Hypothalamus (tissue), 51 donors: ENCODE measurements around the gene LSM2.
"Not testable (repeated sequence)": the region's sequence is repeated elsewhere in the genome, so short reads cannot be mapped to it uniquely, and the experiment has no call there.

Experiments
- DNase-seq, 51 donors: peaks; one replicate each; lab custom pipeline; 2025; lab: John Stamatoyannopoulos, UW

The LSM2 gene

DNA sequence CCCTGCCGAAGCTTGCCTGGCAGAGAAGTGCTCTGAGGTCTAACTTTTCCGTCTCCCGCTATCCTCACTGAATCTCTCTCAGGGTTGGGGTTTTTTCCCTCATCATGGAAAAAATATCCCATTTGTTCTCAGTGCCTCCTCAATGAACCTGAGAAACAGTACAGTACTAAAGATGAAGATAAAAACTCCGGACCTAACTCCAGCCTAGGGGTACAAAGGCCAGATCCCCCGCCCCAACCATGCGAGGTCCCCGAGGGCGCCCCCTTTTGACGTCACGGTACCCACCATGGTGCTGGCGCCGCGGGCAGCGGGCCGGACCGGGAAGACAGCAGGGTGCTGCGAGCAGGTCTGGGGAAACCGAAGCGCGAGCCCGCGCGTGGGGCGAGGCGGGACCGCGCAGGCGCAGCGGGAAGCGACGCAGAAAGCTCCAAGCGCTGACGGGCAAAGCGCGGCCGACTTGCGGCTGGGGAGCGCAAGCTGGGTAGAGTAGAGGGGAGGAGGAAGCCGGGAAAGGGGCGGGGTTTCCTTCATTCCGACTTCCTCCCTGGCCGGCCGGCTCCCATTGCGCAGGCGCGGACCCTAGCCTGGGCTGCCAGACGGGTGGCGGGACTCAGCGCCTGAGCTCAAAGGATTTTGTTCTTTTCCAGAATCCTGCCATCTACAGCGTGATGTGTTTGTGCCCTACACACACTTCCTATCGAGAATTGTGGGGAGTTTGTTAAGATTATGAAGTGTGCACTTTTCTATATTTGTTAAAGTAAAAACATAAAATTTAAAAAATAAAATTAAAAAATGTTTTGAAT lies at the start of gene LSM2:
Gene LSM2 (minus strand): TSS at position 497 of the 803 bp plus-strand sequence. CDS start 209 bp downstream, at position 288.
- peak in 50 of 51 donors; percentile 71 to 98 (median 95) for DNase-seq

DNA sequence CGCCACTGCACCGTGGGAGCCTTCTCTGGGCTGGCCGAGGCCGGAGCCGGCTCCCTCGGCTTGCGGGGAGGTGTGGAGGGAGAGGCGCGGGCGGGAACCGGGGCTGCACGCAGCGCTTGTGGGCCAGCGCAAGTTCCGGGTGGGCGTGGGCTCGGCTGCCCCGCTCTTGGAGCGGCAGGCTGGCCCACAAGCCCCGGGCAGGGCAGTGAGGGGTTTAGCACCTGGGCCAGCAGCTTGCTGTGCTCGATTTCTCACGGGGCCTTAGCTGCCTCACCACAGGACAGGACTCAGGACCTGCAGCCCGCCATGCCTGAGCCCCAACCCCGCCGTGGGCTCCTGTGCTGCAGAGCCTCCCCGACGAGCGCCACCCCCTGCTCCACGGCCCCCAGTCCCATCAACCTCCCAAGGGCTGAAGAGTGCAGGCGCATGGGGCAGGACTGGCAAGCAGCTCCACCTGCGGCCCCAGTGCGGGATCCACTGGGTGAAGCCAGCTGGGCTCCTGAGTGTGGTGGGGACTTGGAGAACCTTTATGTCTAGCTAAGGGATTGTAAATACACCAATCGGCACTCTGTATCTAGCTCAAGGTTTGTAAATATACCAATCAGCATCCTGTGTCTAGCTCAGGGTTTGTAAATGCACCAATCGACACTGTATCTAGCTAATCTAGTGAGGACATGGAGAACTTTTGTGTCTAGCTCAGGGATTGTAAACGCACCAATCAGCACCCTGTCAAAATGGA lies 45.4 kb upstream of the LSM2 start:
- DNase-seq, result not testable (repeated sequence)

DNA sequence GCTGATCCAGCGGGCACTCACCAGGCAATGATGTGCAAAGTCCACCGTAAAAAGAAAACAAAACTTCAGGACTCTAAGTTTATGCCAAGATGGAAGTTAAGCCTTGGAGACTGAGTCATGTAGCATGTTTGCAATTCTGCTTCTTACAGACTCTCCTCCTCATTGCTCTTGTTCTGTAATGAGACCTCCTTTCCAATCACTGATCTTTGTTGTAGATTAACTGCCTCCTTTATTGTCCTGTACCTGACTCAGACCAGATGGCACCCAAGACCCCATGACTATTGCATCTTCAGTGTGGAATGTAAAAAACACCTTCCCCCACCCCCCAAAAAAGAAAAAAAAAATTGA lies 44.7 kb upstream of the LSM2 start:
- DNase-seq, result no peak

DNA sequence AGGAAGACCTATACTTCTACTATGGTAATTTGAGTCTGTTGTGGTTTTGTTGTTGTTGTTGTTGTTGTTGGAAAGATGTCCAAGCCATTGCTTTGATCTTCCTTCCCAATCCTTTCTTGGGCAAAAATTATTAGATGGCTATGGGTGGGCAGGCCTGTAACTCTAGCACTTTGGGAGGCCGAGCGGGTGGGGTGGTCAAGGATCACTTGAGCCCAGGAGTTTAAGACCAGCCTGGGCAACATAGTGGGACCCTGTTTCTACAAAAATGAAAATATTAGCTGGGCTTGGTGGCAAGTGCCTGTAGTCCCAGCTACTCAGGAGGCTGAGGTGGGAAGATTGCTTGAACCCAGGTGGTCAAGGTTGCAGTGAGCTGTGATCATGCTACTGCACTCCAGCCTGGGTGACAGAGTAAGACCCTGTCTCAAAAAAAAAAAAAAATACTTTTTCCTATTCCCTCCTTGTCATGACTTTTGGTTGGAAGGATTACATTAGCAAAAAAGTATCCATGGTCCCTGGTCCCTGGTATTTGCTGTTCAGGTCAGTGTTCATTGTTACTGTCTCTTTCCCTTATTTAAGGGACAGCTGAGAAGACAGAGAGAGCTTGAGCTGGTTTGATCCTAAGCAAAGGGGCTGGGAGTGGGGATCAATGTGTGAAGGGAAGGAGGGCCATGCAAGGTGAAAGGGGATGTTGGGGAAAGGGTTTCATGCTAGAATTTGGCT lies 44.2 kb upstream of the LSM2 start:
- DNase-seq, result no peak

DNA sequence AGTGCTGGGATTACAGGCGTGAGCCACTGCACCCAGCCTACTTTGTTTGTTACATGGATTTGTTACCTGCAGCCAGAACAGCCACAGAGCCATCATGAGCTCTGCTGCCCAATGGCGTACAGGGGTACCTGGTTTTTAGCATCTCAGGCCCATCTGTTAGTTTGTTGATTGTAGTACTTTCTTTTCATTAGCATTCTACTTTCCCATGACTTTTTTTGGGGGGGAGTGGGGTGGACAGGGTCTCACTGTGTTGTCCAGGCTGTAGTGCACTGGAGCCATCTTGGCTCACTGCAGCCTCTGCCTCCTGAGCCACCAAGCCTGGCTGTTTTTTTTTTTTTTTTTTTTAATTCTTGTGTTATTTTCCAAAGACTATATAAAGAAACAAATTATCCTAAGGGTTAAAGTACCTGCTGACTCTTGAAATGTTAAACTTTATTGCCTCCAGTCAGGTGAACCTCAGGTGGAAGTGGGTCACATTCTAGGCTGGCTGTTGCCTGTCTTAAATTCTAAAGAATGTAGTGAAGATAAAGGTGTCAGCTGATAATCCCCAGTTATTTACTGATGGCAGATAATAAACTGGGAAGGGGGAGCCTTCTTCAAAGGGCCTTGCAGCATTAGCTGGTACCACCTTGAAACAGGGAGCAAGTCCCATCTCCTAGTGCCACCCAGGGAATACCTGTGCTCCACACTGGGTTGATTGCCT lies 40.7 kb upstream of the LSM2 start:
- no peak for DNase-seq

DNA sequence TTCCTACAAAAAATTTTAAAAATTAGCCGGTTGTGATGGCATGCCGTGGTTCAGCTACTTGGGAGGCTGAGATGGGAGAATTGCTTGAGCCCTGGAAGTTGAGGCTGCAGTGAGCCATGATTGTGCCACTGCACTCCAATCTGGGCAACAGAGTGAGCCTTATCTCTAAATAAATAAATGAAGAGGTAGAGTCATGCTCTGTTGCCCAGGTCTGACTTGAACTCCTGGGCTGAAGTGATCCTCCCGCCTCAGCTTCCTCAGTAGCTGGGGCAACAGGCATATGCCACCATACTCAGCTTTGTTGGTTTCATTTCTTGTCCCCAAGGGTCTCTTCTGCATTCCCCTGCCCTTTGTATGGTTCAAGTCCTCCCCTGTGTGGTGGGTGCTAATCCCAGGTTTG lies 37.7 kb upstream of the LSM2 start:
- no peak for DNase-seq

DNA sequence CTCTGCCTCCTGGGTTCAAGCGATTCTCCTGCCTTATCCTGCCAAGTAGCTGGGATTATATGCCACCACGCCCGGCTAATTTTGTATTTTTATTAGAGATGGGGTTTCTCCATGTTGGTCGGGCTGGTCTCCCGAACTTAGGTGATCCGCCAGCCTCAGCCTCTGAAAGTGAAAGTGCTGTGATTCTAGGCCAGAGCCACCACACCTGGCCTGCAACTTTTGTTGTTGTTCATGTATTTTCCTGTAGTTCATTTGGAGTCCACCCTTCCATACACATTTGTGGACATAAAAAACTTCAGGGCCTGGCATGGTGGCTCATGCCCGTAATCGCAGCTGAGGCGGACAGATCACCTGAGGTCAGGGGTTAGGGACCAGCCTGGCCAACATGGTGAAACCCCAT lies 35.3 kb upstream of the LSM2 start:
- no peak for DNase-seq

DNA sequence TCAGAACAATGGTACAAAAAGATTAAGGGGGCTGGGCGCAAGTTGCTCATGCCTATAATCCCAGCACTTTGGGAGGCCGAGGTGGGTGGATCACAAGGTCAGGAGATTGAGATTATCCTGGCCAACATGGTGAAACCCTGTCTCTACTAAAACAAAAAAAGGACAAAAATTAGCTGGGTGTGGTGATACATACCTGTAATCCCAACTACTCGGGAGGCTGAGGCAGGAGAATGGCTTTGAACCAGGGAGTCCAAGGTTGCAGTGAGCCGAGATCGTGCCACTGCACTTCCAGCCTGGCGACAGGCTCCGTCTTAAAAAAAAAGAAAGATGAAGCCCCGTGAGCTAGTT lies 33.0 kb upstream of the LSM2 start:
- DNase-seq, result not testable (repeated sequence)

DNA sequence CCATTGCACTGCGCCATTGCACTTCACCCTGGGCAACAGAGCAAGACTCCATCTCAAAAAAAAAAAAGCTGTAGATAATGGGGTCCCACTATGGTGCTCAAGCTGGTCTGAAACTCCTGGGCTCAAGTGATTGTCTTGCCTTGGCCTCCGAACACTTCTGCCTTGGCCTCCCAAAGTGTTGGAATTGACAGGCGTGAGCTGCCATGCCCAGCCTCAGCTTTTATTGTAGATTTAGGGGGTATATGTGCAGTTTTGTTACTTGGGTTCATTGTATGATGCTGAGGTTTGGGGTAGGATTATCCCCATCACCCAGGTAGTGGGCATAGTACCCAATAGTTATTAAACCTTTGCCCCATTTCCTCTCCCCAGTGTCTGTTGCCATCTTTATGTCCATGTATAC lies 32.2 kb upstream of the LSM2 start:
- no peak for DNase-seq

DNA sequence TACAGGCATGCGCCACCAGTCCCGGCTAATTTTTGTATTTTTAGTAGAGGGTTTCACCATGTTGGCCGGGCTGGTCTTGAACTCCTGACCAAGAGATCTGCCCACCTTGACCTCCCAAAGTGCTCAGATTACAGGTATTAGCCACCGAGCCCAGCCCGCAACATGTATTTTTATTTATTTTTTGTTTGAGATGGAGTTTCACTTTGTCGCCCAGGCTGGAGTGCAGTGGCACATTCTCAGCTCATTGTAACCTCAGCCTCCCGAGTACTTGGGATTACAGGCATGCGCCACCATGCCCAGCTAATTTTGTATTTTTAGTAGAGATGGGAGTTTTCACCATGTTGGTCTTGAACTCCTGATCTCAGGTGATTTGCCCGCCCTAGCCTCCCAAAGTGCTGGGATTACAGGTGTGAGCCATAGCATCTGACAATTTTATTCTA lies 31.4 kb upstream of the LSM2 start:
- not testable (repeated sequence) for DNase-seq

DNA sequence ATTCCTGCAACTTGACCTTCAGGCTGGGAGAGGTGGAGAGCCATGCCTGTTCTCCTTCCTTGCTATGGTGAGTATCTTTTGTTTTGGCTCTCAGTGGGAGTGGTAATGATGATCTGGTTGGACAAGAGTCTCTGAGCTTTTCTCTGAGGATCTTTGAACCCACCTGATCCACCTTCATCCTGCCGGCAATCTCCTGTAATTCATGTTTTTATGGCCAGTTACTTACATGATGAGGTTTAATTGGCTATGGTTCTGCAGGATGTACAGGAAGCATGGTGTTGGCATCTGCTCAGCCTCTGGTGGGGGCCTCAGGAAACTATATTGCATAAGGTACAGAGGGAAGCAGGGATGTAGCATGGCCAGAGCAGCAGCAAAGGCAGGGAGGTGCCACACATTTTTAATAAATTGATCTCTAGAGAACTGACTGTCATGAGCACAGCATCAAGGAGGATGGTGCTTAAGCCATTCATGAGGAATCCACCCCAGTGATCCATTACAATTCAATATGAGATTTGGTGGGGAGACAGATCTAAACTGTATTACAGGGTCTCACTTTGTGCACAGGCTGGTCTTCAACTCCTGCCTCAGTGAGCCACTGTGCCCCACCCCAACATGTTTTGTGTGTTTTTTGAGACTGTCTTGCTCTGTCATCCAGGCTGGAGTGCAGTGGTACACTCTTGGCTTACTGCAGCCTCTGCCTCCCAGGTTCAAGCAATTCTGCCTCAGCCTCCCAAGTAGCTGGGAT lies 30.8 kb upstream of the LSM2 start:
- no peak for DNase-seq

DNA sequence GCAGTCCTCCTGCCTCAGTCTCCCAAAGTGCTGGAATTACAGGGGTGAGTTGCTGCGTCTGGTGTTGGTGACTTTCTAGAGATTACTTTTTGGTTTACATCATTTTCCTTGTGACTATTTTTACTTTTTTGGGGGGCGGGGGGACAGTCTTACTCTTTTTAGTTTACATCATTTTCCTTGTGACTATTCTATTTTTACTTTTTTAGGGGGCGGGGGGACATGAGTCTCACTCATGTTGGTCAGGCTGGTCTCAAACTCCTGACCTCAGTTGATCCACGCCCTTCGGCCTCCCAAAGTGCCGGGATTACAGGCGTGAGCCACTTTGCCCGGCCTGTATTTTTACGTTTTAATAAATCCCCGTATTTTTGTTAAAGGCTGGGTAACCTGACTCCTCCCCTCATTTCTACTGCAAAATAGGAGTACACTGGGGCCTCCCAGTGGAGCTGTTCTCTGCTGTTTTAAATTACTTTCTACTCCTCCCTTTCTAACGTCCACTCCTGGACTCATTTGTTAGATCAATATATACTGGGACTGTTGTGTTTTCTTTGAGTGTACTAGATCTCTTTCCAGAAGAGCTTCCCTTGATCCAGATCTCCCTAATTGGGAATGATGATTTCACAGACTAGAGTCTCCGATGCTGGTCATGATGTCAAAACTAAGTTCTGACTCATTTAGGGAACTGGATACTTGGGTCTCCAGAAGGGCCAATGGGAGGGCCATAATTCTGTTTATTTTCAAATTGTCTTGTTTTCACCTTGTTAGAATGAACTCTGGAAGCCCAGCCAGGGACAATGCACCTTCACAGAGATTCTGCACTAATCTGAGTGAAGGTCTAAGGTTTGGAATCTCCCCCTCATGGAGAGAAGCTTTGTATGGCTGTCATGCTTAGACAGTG lies 30.0 kb upstream of the LSM2 start:
- no peak for DNase-seq

DNA sequence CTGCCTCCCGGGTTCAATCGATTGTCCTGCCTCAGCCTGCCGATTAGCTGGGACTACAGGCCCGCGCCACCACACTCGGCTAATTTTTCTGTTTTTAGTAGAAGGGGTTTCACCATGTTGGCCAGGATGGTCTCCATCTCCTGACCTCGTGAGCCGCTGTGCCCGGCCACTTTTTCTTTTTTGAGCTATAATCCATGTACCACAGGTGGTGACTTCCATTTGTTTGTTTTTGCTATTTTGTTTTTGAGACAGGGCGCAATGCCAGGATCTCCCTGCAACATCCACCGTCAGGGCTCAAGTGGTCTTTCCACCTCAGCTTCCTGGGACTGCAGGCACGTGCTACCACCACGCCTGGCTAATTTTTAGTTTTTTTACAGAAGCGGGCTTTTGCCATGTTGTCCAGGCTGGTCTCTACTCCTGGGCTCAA lies 29.3 kb upstream of the LSM2 start:
- DNase-seq, result no peak

DNA sequence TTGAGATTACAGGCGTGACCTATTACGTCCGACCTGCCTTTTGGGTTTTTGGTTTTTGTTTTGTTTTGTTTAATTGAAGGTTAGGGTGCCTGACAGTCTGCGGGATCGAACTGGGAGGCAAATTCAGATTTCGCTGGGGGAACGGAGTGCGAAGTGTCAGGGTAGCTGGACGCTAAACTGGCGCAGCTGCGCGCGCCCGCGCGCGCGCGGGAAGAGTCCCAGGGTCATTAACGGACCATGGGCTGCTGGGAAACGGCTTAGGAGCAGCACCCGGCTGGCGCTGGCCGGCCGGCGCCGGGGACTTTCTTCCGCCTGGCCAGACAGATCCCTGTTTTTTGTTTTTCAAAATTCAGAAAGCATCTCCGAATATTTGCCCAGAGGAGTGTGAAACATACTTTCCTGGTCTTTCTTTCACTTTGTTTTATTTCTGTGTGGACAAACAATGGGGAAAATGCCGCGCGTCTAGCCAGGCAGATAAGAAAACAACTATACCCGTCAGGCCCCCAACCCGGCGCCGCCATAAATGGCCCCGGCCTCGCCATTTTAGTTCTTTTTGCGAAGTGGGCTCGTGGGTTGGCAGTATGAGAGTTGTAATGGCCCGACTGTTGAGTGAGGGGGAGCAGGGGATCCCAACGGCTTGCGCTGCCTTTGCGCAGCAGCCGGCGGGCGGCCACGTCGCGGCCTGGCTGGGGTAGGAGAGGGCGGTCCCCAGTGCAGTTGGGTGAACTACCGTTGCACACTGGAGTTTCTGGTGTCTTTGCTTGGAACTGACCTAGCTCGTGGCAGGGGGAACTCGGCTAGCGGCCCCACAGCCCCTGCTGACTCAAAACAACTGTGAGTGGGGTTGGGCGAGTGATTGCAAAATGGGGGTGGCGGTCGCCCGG lies 27.8 kb upstream of the LSM2 start:
- DNase-seq, result peak in 48 of 51 donors; percentile 38 to 98 (median 81)

DNA sequence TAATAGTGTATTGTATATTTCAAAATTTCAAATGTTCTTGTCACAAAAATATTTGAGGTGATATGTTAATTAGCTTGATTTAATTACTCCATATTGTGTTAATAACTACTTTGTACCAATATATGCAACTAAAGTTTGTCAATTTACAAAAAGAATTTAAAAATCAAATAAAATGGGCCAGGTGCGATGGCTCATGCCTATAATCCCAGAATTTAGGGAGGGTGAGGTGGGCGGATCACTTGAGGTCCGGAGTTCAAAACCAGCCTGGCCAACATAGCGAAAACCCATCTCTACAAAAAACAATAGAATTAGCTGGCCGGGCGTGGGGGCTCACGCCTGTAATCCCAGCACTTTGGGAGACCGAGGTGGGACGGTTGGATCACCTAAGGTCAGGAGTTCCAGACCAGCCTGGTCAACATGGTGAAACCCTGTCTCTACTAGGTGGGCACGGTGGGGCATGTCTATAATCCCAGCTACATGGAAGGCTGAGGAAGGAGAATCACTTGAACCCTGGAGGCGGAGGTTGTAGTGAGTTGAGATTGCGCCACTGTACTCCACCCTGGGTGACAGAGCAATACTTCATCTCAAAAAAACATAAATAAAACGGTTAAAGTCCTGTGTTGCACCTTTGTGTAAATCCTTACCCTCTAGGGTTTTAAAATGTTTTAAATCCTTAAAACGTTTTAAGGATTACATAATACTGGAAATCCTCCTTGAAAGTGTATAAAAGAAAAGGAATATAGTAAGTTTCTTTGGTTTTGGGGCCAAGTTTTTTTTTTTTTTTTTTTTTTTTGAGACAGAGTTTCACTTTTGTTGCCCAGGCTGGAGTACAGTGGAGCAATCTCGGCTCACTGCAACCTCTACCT lies 24.8 kb upstream of the LSM2 start:
- DNase-seq, result peak in 7 of 51 donors; percentile 10 to 56 (median 35)

DNA sequence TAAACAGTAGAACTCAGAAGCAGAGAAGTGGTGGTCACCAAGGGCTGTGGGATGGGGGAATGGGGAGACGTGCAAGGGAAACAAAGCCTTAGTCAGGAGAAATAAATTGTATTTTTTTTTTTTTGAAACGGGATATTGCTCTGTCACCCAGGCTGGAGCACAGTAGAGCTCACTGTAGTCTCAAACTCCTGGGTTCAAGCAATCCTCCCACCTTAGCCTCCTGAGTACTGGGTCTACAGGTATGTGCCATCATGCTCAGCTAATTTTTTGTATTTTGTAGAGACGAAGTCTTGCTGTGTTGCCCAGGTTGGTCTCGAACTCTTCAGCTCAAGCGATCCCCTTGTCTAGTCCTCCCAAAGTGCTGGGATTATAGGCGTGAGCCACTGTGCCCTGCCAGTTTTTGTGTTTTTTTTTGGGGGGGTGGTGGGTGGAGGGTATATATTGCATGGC lies 24.1 kb upstream of the LSM2 start:
- DNase-seq, result peak in 5 of 51 donors; percentile 29 to 61 (median 48)
